ENCODE data around the gene ALDH5A1. TPM values are rescaled to one million over a fixed set of nuclear protein-coding genes. Genes with fewer than 3 reads are reported as not detected.
"Not testable (repeated sequence)": the region's sequence is repeated elsewhere in the genome, so short reads cannot be mapped to it uniquely, and the experiment has no call there.

ALDH5A1 gene
- total RNA-seq, 2 donors from 2014 or later: 11.1 to 22.6 TPM

GRCh38 chr6:24506814-24507520 lies 12.2 kb downstream of the ALDH5A1 start:
- H3K36me3 ChIP-seq: no peaks in the 10 kb centered on the region
- DNase-seq (ENCODE audit: low spot score): no peak
- H3K4me3 ChIP-seq: no peak overlapping the region
- 72% methylated on average over 3 of the region's 3 CpGs for WGBS
- no peaks in the 10 kb centered on the region for H3K27me3 ChIP-seq (replicated peaks; ENCODE audit: insufficient read depth)
- no peaks in the 10 kb centered on the region for H3K4me1 ChIP-seq (replicated peaks)
- H3K9me3 ChIP-seq: no peaks in the 10 kb centered on the region
- TF ChIP-seq, protein P1, sequence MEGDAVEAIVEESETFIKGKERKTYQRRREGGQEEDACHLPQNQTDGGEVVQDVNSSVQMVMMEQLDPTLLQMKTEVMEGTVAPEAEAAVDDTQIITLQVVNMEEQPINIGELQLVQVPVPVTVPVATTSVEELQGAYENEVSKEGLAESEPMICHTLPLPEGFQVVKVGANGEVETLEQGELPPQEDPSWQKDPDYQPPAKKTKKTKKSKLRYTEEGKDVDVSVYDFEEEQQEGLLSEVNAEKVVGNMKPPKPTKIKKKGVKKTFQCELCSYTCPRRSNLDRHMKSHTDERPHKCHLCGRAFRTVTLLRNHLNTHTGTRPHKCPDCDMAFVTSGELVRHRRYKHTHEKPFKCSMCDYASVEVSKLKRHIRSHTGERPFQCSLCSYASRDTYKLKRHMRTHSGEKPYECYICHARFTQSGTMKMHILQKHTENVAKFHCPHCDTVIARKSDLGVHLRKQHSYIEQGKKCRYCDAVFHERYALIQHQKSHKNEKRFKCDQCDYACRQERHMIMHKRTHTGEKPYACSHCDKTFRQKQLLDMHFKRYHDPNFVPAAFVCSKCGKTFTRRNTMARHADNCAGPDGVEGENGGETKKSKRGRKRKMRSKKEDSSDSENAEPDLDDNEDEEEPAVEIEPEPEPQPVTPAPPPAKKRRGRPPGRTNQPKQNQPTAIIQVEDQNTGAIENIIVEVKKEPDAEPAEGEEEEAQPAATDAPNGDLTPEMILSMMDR (IDR thresholded peaks at IDR 0.05): no peak
- TF ChIP-seq POLR2A (IDR thresholded peaks at IDR 0.05): no peak
- TF ChIP-seq POLR2AphosphoS5 (IDR thresholded peaks at IDR 0.05): no peak
- intact Hi-C loops (cut with DNase I): no loop called here
- no peak overlapping the region for H3K27ac ChIP-seq

DNA sequence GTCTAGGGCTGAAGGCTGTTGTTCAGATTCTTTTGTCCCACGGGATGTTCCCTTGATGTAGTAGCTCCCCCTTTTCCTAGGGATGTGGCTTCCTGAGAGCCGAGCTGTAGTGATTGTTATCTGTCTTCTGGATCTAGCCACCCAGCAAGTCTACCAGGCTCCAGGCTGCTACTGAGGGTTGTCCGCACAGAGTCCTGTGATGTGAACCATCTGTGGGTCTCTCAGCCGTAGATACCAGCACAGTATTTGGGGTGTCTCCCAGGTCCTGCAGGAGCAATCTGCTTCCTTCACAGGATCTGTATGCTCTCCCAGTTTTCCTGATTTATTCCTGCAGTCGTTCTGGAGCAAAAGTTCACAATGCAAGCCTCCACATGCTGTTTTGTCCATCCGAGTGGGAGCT lies 17.2 kb downstream of the ALDH5A1 start:
- intact Hi-C loops (cut with DNase I); H3K27me3 ChIP-seq (replicated peaks; ENCODE audit: insufficient read depth); H3K4me3 ChIP-seq; H3K4me1 ChIP-seq (replicated peaks); H3K9me3 ChIP-seq; H3K27ac ChIP-seq; H3K36me3 ChIP-seq; DNase-seq (ENCODE audit: low spot score): not testable (repeated sequence)
- WGBS: 63% methylated on average over 6 of the region's 6 CpGs

- H3K36me3 ChIP-seq: no peaks in the 10 kb centered on the region
- WGBS: 80% methylated on average over 4 of the region's 4 CpGs
Observed at GRCh38 chr6:24513602-24514001, 18.8 kb downstream of the ALDH5A1 start.

DNA sequence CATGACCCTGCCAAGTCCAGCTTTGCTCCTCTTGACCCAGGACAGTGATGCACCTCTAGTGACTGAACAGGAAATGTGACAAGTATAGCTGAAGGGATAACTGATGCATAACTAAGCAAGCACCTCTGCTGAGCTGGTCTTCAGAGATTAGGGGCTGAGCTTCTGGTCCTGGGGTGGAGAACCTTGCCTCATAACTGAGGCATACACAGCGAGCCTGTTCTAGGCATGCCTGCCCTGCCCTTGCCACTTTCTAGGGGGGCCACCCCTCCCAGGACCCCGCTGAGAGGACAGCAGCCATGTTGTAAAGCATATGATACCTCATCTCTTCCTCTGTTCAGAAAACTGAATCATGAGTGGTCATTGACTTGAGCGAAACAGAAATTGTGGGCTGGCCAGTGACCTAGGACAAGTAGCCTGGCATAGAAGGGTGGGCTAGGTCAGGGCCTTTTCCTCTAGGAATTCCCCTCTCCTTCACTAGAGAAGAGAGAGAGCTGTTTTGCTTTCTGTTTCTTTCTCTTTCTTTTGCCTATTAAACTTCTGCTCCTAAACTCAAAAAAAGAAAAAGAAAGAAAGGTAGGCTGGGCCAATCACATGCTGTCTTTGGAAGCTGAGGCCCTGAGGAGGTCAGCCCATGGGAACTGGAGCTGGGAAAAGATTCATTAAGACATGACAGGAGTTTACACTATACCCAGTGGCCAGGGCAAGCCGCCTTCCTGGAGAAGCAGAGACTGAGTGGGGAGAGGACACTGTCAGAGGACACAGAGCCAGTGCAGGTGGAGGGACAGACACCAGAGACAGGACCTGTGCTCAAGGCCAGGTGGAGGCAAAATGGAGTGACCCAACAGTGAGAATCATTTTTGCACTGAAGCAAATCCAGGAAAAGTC lies 23.1 kb downstream of the ALDH5A1 start:
- TF ChIP-seq, protein P1 (IDR thresholded peaks at IDR 0.05): no peak
- TF ChIP-seq POLR2A (IDR thresholded peaks at IDR 0.05): no peak
- no peak for TF ChIP-seq POLR2AphosphoS5 (IDR thresholded peaks at IDR 0.05)
- 86% methylated on average over 4 of the region's 4 CpGs for WGBS
- no peaks in the 10 kb centered on the region for H3K9me3 ChIP-seq
- no peaks in the 10 kb centered on the region for H3K27me3 ChIP-seq (replicated peaks; ENCODE audit: insufficient read depth)
- H3K4me3 ChIP-seq: no peak overlapping the region
- no peak for DNase-seq (ENCODE audit: low spot score)
- no peaks in the 10 kb centered on the region for H3K4me1 ChIP-seq (replicated peaks)
- H3K36me3 ChIP-seq: no peaks in the 10 kb centered on the region
- intact Hi-C loops (cut with DNase I): no loop called here
- no peak overlapping the region for H3K27ac ChIP-seq

More at GRCh38 chr6:24513602-24514001, 18.8 kb downstream of the ALDH5A1 start:
- intact Hi-C loops (cut with DNase I): no loop called here
- no peak for DNase-seq (ENCODE audit: low spot score)
- TF ChIP-seq, protein P1 (IDR thresholded peaks at IDR 0.05): no peak
- TF ChIP-seq POLR2AphosphoS5 (IDR thresholded peaks at IDR 0.05): no peak
- no peak for TF ChIP-seq POLR2A (IDR thresholded peaks at IDR 0.05)
- Histone ChIP-seq H3K4me1 (replicated peaks) (no peaks in the 10 kb centered on the region), H3K4me3 (no peak overlapping the region), H3K27ac (no peak overlapping the region), H3K9me3 (no peaks in the 10 kb centered on the region), H3K27me3 (replicated peaks; ENCODE audit: insufficient read depth) (no peaks in the 10 kb centered on the region)

GRCh38 chr6:24520929-24521546 lies 26.3 kb downstream of the ALDH5A1 start:
- Histone ChIP-seq H3K36me3 (no peaks in the 10 kb centered on the region), H3K27me3 (replicated peaks; ENCODE audit: insufficient read depth) (no peaks in the 10 kb centered on the region), H3K4me1 (replicated peaks) (no peaks in the 10 kb centered on the region), H3K27ac (no peak overlapping the region), H3K4me3 (no peak overlapping the region), H3K9me3 (no peaks in the 10 kb centered on the region)
- intact Hi-C loops (cut with DNase I): loop anchor here (2.0 kb wide), 1 partner anchor 88 kb away; no protein-coding TSS in a partner anchor
- peak; percentile 26 for DNase-seq (ENCODE audit: low spot score)
- 47% methylated on average over 6 of the region's 6 CpGs for WGBS
- TF ChIP-seq POLR2A (IDR thresholded peaks at IDR 0.05) (no peak), POLR2AphosphoS5 (IDR thresholded peaks at IDR 0.05) (no peak)
- TF ChIP-seq, protein P1 (IDR thresholded peaks at IDR 0.05): peak in 3 of 4 experiments; percentile 11 to 51 (median 30)
